Muscle of leg (tissue), 11 donors: Measurements from ENCODE around the gene AVP. TPM values are rescaled to one million over a fixed set of nuclear protein-coding genes. Genes with fewer than 3 reads are reported as not detected.
A peak's percentile ranks its signal among the peaks of the same experiment; 100 is the strongest.
"Not testable (repeated sequence)": the region's sequence is repeated elsewhere in the genome, so short reads cannot be mapped to it uniquely, and the experiment has no call there.

Experiments used
- DNase-seq: peaks from one replicate; pipeline ENCODE4 v3.0.0; 2013
- H3K27ac ChIP-seq: one replicate; pipeline ENCODE4 v1.5.1; 2013; ENCODE audit warnings: mild to moderate bottlenecking, low read length, control low read depth
- H3K27me3 ChIP-seq: one replicate; pipeline ENCODE4 v1.6.1; 2013; ENCODE audit warnings: low read length; ENCODE audit not compliant: control insufficient read depth, insufficient read depth
- H3K36me3 ChIP-seq: one replicate; pipeline ENCODE4 v1.6.1; 2013; ENCODE audit warnings: low read length; ENCODE audit not compliant: control insufficient read depth, insufficient read depth
- H3K4me1 ChIP-seq: one replicate; pipeline ENCODE4 v1.6.1; 2013; ENCODE audit warnings: low read length; ENCODE audit not compliant: control insufficient read depth, insufficient read depth
- H3K4me3 ChIP-seq: one replicate; pipeline ENCODE4 v1.5.1; 2013; ENCODE audit warnings: low read length, control low read depth
- H3K9me3 ChIP-seq: replicated peaks from 2 replicates; pipeline ENCODE4 v1.6.1; 2013; ENCODE audit warnings: low read depth, low read length; ENCODE audit not compliant: control insufficient read depth
- whole genome bisulfite sequencing: methylation state at CpG from one replicate; pipeline ENCODE4 v1.1.5; 2013; ENCODE audit warnings: missing lambda C conversion rate; ENCODE audit not compliant: insufficient coverage; 5-methylcytosine and 5-hydroxymethylcytosine counted together
- polyA plus RNA-seq, 8 donors: library from polyadenylated mRNA; unstranded; fragments of 120-200 nt; gene quantifications; one replicate each; pipeline versions ENCODE4 v1.2.1 to v1.2.3, GENCODE V29; 2013; ENCODE audit warnings: inconsistent platforms in 1 of 8, low replicate concordance in 1 of 8; ENCODE audit not compliant: insufficient read length in 8 of 8, insufficient read depth in 1 of 8
- total RNA-seq: library from RNA; stranded (reverse); fragments of 120-200 nt; gene quantifications from one replicate; pipeline ENCODE4 v1.2.4, GENCODE V29; 2013

AVP gene
- total and polyA plus RNA-seq, 9 donors, result 0.18 to 0.53 (median 0.32) TPM; not detected in 5

- not testable (repeated sequence) for H3K9me3 ChIP-seq, H3K4me3 ChIP-seq, DNase-seq, H3K27ac ChIP-seq, H3K4me1 ChIP-seq, H3K27me3 ChIP-seq
- H3K36me3 ChIP-seq, result peaks cover 27% of the 10 kb centered on the region
- WGBS, result 98% methylated on average over 8 of the region's 18 CpGs
Measured at GRCh38 chr20:3124163-3124562, 39.6 kb upstream of the AVP start.

DNA sequence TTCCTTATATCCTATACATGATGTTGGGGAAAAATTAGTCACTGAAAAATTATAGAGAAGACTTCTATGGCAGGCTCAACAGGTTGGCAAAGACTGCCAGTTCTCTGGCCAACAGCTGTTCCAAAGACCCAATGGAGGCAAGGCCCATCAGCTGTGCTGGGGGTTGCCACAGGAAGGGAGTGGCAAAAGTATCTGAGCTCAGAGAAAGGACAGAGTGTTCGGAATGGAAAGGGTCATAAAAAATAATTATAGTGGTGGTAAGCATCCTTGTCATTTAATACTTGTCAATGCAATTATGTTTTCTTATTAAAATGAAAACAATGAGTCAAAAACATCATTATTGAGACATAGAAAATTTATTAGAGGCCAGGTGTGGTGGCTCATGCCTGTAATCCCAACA is 39.0 kb upstream of the AVP start:
- DNase-seq, result peak; percentile 70
- Histone ChIP-seq H3K4me3 (no peak overlapping the region), H3K36me3 (peaks cover 30% of the 10 kb centered on the region), H3K4me1 (no peaks in the 10 kb centered on the region), H3K27me3 (no peaks in the 10 kb centered on the region), H3K27ac (no peak overlapping the region), H3K9me3 (peaks cover 4% of the 10 kb centered on the region)
- no CpG with 5 or more reads among the region's 1 CpG for WGBS

- Histone ChIP-seq H3K27ac (no peak overlapping the region), H3K36me3 (peaks cover 30% of the 10 kb centered on the region), H3K4me1 (no peaks in the 10 kb centered on the region), H3K4me3 (no peak overlapping the region), H3K27me3 (no peaks in the 10 kb centered on the region), H3K9me3 (peaks cover 4% of the 10 kb centered on the region)
- 93% methylated on average over 10 of the region's 12 CpGs for WGBS
- DNase-seq, result no peak
Measured at GRCh38 chr20:3121955-3122610, 37.6 kb upstream of the AVP start.

DNA sequence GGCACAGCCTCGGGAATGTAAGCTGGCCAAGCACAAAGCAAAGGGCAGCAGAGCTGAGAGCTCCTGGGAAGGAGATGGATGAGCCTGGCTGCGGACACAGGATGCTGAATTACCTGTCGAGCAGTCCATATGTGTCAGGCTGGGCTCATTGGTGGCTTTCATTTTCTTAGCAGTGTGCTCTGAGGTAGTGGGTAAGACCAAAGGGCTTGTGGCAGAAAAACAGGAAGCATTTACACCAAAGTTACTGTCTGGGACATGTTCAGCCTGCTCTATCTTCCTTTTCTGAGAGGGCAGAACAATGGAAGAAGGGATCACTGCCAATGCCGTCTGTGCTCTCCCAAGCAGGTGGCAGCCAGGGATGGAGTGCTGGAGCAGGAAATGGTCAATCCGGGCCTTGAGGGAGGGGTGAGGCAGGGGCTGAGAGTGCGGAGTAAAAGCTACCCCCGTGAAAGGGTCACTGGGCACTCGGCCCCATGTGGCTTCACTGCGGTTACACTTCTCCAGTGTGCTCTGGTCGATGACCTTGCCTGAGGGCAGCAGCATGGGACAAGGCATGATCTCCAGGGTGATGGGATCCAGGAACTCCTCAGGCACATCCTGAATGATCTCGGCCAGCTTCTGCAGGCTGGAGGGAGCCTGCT is 36.9 kb upstream of the AVP start:
- 77% methylated on average over 11 of the region's 11 CpGs for WGBS
- Histone ChIP-seq H3K9me3 (peaks cover 4% of the 10 kb centered on the region), H3K36me3 (peaks cover 30% of the 10 kb centered on the region), H3K4me1 (no peaks in the 10 kb centered on the region), H3K27me3 (no peaks in the 10 kb centered on the region), H3K27ac (no peak overlapping the region), H3K4me3 (no peak overlapping the region)
- DNase-seq, result no peak

DNA sequence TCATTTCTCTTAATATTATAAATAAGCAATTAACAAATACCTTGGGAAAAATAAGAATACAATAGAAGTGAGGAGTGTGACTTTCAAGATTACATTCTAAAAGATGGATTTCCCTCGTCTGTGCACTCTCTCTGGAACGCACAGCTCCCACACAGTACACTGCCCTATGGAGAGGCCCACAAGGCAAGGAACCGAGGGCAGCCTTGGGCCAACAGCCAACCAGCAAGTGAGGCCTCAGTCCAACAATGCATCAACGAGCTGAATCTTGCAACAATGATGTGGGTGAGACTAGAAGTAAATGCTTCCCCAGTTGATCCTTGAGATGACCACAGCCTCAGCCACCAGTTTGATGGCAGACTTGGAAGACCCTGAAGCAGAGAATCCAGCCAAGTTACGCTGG is 34.5 kb upstream of the AVP start:
- DNase-seq, result no peak
- H3K27me3 ChIP-seq, result no peaks in the 10 kb centered on the region
- no peak overlapping the region for H3K4me3 ChIP-seq
- H3K27ac ChIP-seq, result no peak overlapping the region
- 55% methylated on average over 1 of the region's 5 CpGs for WGBS
- no peaks in the 10 kb centered on the region for H3K9me3 ChIP-seq
- H3K4me1 ChIP-seq, result no peaks in the 10 kb centered on the region
- H3K36me3 ChIP-seq, result peaks cover 36% of the 10 kb centered on the region

- peak; percentile 87 for DNase-seq
- H3K27me3 ChIP-seq, H3K4me3 ChIP-seq, H3K4me1 ChIP-seq, H3K27ac ChIP-seq, H3K9me3 ChIP-seq: not testable (repeated sequence)
- WGBS, result 32% methylated on average over 4 of the region's 14 CpGs
- peaks cover 43% of the 10 kb centered on the region for H3K36me3 ChIP-seq
Measured at GRCh38 chr20:3117839-3118379, 33.4 kb upstream of the AVP start.

GRCh38 chr20:3116341-3116740 is 31.8 kb upstream of the AVP start:
- DNase-seq, result no peak
- WGBS, result 86% methylated on average over 1 of the region's 4 CpGs
- no peaks in the 10 kb centered on the region for H3K4me1 ChIP-seq
- H3K36me3 ChIP-seq, result peaks cover 27% of the 10 kb centered on the region
- H3K27ac ChIP-seq, result no peak overlapping the region
- H3K9me3 ChIP-seq, result no peaks in the 10 kb centered on the region
- H3K27me3 ChIP-seq, result no peaks in the 10 kb centered on the region
- H3K4me3 ChIP-seq, result no peak overlapping the region

GRCh38 chr20:3115190-3116107 is 30.9 kb upstream of the AVP start:
- Histone ChIP-seq H3K27ac (no peak overlapping the region), H3K27me3 (no peaks in the 10 kb centered on the region), H3K4me3 (no peak overlapping the region), H3K4me1 (no peaks in the 10 kb centered on the region), H3K36me3 (peaks cover 19% of the 10 kb centered on the region), H3K9me3 (no peaks in the 10 kb centered on the region)
- 68% methylated on average over 21 of the region's 30 CpGs for WGBS
- DNase-seq, result peak; percentile 66

GRCh38 chr20:3111995-3112394 is 27.5 kb upstream of the AVP start:
- Histone ChIP-seq H3K27me3 (no peaks in the 10 kb centered on the region), H3K36me3 (peaks cover 33% of the 10 kb centered on the region), H3K9me3 (no peaks in the 10 kb centered on the region), H3K4me1 (peaks cover under 1% of the 10 kb centered on the region), H3K4me3 (no peak overlapping the region), H3K27ac (no peak overlapping the region)
- no peak for DNase-seq
- WGBS, result no CpG with 5 or more reads among the region's 2 CpGs

GRCh38 chr20:3111507-3111906 is 27.0 kb upstream of the AVP start:
- Histone ChIP-seq H3K27ac (no peak overlapping the region), H3K9me3 (no peaks in the 10 kb centered on the region), H3K4me1 (peaks cover 3% of the 10 kb centered on the region), H3K4me3 (no peak overlapping the region), H3K36me3 (peaks cover 36% of the 10 kb centered on the region), H3K27me3 (no peaks in the 10 kb centered on the region)
- no peak for DNase-seq
- 77% methylated on average over 7 of the region's 7 CpGs for WGBS
